Lung microvascular endothelial cell (primary cell): ENCODE results near the gene TANC1. TPM values are rescaled to one million over a fixed set of nuclear protein-coding genes. Genes with fewer than 3 reads are reported as not detected.
"Not testable (repeated sequence)": the region's sequence is repeated elsewhere in the genome, so short reads cannot be mapped to it uniquely, and the experiment has no call there.

Experiments
- DNase-seq, 2 donors: peaks; one replicate each; pipeline versions ENCODE4 v3.0.0 to v3.0.0-alpha.2; 2010; ENCODE audit warnings: low read depth in 2 of 2
- total RNA-seq: library from RNA; depleted of rRNA; stranded (reverse); fragments of >200 nt; gene quantifications from 2 replicates; pipeline ENCODE4 v1.2.1, GENCODE V29; 2014

The TANC1 gene
- total RNA-seq, 1 donor from 2014 or later, result 64.7 TPM

DNA sequence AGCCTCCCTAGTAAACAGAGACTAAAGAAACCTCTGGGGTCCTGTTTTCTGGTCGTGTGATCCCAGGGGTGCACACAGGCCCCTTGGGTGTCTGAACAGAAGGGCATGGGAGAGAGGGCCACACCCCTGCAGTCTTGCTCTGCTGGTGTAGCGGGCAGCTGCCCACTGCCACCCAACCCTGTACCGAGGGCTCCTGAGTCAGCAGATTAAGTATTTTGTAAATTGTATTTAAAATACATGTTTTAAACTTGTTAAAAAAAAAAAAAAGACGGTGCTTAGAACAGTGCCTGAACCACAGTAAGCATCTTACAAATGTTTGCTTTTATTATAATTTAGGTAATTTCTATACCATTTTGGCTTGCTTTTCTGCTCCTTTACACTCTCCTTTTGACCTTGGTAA lies 113.7 kb downstream of the TANC1 start:
- DNase-seq, result no peak

DNA sequence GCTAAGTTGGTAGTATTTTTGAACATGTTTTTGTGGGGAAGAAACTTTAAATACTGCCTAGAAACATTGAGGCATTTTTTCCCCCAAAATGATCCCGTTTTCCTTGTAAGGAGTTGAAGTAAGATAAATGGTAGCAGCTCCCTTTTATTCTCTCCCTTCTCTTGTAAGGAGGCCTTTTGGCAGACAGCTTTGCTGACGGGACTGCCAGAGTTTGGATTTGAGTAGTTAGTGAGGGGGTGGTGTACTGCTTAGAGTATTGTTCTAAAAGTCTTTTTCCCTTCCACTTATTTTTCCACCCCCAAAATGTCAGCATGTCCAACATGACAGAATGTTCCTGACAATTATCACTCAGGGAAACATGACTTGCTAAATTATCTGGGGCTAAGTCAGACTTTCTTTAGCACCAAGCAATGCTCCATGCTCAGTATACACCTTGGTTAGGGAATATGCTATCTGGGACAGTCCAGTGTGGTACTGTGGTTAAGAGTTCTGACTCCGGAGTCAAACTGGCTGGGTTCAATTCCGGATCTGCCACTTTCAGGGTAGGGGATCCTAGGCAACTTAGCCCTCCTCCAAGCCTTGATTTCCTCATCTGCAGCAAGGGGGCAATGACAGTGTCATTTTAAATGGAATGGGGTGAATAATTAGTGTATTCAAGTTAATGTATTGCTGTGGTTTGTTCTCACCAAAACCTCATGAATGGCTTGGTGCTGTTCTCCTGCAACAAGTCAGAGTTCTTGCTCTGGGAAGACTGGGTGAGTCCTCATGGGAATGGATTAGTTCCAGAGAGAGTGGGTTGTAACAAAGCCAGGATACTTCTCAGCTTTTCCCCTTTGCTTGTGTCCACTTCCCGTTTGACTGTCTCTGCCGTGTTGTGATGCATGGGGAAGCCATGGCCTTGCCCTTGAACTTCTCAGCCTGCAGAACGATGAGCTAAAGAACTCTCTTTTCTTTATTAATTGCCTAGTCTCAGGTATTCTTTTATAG lies 116.2 kb downstream of the TANC1 start:
- DNase-seq, result peak; percentile 77 to 81

DNA sequence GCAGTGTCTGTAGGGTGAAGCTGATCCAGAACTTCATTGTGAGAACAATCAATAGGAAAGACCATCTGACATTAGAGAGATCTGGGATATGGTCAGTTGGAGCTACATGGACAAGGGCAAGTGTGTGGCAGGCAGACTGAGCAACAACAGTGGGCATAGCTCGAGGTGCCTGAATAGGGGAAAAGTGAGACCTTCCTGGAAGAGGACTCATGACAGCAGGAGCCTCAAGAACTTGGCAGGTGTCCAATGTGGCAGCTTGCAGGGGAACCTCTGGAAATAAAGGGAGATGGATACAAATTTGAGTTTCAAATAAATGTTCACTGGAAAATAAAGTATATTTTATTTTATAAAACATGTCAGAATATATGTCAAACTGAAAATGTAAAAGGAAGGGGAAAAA lies 117.9 kb downstream of the TANC1 start:
- DNase-seq, result peak in 1 of 2 donors; percentile 49

DNA sequence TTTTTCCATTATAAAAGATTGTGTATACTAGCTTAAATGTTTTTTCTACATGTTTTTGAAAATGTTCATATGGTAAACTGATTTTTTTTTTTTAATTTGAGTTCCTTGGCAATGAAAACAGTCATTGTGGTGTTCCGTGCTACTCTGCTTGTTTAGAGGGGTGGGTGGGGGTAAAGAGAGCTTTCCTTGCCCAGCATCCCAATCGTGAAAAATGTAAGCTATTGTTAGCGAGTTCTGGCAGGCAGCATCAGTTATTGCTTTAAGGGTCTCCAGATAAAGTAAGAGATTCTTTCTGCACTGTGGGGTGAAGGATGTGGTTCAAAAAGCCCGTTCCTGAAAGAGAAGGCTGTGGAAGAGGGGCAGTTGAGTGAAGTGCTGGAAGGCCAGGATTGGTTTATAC lies 118.4 kb downstream of the TANC1 start:
- DNase-seq, result no peak

DNA sequence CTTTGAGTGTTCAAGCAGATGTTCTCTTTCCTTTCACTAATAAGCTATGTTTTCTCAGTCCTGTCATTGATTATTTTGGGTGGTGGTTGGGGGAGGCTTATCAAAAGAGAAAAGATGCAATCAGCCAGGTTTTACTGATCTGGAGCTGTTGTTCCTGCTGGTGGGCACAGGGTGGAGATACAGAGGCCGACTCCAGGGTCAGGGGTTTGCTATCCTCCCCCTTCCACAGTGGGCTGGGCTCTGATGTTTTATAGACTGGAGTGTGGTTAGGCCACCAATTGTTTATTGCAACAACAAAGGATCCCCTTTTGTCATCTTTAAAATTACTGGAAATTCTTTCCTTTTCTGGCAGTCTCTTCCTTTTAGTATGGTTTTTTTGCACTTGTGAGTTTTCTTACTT lies 120.5 kb downstream of the TANC1 start:
- no peak for DNase-seq

DNA sequence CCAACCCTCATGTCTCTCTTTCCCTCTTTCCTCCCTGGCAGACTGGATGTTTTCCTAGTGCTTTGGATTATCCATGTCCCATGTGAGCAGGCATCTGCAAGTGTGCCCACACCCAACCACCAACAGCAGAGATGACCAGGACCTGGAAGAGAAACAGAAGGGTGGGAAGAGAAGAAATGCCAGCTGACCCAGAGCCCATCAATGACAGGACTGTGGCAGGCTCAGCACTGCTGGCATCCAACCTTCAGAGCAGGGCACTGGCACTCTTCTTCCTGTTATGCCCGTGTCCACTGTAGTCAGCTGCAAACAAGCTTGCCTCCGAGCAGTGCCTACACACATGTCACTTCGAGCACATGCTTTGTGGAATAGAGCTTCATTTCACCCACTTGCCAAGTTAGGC lies 121.1 kb downstream of the TANC1 start:
- DNase-seq, result no peak

DNA sequence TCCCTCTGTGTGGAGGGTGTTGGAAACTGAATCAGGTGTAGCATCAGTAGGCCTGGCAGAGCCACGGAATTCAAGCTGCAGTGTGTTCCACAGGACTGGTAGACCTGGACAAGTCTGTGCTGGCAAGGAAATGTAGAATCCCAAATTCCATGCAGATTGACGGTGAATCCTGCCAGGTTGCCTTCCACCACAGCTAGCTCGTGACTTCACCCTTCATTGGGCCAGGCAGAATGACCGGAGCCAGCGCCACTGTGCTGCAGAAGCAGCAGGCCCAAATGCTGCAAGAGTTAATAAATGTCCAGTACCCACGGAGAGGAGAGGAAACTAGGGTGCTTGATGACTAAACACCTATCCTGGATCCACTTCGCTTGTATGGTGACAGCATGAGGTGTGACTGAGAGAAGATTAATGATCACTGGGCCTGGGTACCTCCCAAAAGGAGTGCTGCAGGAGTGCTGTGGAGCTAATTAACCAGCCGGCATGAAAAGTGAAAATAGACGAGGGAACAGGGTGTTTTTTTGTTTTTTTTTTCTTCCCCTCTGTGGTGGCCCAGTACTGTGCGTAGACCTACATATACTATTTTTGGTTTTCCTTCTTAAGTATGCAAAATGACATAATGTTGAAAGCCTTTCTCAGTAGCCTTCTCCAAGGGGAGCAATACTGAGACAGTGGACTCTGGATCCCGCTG lies 122.2 kb downstream of the TANC1 start:
- peak; percentile 53 to 57 for DNase-seq

DNA sequence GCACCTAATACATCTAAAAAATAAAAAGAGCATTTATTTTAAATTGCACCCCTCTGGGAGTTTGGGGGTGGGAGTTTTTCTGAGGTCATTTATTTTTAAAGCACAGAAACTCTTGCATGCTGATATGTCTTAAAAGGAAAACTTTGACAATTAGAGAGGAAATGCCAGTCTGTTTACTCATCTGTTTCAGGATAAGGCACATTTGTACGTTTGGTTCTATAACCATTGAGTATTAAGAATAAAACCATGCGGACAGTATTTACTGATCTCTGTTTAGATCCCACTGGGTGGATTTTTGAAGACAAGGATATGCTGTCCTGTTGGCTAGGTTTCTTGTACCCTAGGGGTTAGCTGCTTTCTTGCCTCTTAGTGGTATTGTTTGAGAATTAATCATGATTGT lies 122.9 kb downstream of the TANC1 start:
- peak in 1 of 2 donors; percentile 88 for DNase-seq

DNA sequence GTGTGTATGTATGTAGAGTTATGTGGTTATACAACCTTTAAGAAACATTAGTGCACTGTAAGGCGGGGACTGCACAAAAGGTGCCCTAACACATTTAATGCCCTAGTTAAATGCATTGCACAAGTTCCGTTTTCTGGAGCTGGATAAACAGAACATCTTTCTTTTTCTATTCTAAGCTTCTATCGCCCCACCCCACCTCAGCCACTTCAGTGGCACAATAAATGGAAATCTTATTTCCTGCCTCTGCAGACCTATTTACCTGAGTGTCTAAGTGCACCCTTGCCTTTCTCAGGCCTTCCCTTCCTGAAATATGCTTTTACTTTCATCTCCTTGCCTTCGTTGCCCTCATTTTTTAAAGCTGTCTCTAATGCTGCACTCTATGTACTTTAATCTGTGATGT lies 123.5 kb downstream of the TANC1 start:
- DNase-seq, result peak; percentile 32 to 39

DNA sequence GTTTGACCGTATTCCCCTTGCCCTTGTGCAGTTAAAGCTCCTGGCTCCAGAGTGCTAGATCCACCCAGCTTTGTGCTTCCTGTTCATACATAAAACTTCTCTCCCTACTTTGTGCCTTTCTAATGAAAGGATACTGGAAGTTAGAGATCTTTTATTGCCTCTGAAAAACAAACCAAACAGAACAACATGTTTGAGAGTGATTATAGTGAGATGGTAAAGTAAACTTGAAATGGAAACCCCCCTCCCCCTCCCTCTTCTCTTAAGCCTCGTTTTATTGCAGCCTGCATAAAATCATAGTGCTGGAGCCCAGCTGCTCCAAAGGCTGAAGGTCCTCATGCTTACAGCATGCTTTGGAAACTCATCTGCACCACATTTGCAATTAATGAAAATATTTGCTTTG lies 125.1 kb downstream of the TANC1 start:
- peak in 1 of 2 donors; percentile 35 for DNase-seq

DNA sequence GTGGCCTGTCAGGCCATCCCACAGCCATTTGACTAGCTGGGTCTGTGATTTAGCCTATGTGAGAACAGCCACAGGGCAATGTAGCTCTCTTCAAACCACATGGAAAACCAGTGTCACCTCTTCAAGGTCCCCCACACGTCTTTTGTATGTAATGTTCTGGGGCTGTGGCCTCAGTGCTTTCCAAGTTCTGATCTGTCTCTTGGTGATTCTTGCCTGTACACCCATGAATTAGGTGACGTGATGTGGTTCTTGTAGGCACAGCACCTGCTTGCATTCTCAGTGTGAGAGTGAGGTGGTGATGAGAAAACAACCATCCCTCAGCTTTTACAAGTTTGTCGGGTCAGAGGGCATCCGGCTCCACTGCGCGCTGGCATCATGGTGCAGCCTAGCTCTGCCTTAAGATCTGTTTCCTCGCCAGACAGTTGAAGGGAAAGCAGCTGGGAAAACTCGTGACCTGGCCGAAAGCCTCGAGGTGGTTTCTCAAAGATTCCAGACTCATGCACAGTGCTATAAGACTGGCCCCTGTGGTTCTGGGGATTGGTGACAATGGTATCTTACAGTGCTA lies 125.8 kb downstream of the TANC1 start:
- peak in 1 of 2 donors; percentile 85 for DNase-seq

DNA sequence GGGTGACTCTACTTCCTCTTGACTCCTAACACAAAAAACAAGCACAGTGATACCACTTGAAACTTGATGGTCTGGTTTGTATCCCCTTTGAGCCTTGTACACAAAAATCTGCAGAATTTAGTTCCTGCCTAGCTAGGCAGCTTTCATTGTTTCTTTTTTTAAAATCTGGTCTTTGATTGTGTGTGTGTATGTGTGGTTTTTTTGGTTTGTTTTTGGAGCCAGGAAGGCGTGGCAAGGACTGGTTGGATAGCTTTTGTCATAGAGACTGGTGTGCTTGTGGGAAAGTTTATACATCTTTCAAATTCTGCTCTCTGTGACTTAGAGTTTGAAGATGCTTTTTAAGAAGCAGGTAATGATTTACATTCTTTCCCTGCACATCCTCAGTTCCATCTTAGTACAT lies 127.4 kb downstream of the TANC1 start:
- no peak for DNase-seq

DNA sequence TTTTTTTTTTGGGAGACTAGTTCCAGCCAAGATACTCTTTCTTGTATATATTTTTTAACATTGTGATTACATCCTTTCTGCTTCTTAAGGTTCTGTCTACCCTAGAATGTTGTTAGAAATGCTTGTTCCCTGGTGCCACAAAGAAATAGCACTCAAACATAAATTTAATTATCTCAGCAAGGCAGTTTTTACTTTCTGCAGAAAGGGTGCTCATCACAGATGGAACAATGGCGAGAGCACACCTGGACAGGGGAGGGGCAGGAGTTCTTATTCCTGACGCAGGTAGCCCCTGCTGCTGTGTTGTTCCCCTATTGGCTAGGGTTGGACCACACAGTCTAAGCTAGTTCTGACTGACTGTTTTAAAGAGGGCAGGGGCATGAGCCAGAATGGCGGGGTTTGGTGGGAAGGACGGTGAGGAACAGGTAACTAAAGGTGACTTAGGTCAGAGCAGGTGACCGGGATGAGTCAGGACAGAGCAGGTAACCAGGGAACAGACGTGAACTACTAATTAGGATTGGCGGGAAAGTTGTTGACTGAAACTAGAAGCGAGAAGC lies 127.9 kb downstream of the TANC1 start:
- not testable (repeated sequence) for DNase-seq

DNA sequence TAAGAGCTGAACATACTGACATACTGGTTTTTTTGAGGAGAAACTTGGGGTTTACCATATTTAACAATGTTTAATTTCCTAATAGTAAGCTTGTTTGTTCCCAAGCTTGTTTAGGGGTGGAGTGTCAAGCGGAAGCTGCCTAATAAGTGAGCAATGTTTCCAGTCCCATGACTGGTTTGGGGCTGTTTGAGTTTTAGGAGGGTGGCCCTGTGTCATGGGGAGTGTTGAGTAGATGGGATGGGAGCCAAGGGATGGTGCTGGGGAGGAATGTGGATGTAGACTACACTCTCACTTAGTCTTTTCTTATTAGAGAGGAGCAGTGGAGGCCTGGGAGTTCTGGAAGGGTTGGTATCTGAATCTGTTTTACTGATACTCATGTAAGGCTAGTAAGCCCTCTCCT lies 128.5 kb downstream of the TANC1 start:
- DNase-seq, result peak; percentile 53 to 63

DNA sequence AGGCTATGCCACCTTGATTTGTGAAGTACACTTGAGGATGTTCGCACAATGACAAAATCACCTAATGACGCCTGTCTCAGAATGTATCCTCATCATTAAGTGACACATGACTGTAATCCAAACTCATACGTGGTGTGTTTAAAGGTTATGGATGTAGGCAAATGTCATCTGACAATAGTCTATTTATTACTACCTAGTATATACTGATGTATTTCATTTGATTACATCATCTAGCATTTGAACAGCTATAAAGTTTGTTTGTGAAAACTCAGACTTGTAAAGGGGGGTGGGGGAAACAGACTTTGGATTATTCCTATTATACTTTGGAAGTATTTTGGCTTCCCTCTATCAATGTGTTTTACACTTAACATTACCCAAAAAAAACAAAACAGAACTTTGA lies 129.9 kb downstream of the TANC1 start:
- peak in 1 of 2 donors; percentile 55 for DNase-seq

DNA sequence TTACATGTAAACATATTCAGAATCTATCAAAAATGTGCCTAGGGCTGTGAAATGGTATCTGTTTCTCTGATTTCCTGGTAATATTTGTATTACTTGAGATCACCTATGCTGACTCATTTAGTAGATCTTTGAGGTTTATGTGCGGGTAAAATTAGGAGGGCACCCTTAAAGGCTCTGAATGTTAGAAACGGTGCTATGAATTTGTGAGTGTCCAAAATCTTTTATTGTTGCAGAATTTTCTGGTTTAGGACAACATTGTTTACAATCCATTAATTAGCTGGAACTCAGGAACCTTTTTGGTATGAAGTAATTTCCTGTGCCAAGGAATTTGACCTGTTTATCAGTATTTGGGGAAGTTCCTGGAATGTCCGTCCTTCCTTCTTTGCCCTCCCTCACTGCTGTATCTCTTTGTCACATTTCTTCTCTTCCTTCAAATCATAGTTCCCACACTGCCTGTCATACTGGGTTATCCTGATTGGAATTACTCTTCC lies 130.5 kb downstream of the TANC1 start:
- DNase-seq, result peak; percentile 78 to 93

DNA sequence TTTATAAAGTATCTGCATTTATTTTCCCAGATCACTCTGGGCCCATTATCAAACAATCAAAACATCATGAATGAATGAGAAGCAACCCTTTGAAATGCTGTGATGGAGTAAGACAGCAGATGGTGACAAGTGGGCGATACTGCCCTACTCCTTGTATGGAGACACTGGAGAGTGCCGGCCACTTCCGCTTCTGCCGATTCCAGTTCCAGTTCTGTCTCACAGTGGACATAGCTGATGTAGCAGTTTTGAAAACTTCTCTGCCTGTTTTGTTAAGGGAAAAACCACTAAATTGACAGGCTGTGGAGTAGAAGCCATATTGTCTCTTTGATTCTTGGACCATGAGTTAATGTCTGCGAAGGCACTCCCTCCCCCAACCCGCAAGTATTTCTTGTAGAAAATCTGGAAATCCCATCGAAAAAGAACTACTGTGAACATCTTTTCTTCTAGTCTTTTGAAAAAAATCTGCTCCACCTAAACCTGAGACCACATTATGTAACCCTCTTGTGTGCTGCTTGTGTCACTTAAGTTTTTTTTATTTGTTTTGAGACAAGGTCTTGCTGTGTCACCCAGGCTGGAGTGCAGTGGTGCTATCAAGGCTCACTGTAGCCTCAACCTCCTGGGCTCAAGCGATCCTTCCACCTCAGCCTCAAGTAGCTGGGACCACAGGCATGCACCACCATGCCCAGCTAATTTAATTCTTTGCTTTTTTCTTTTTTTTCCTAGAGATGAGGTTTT lies 133.5 kb downstream of the TANC1 start:
- no peak for DNase-seq

DNA sequence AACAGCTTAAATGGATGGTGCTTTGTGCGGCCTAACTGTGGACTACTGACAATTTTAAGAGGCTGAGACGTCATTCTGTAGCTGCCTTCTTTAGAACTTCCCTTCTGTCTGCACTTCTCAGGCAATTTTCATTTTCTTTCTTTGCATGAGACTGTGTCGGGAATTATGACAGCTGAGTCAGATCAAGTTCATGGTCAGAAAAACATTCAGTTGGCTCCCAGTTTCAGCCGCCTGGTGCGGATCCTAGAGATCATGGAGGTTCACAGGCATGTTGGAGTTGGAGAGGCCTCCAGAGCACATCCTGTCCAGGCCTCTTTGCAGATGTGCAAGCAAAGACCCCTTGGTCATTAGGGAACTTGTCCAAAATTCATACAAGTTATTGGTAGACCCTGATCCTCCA lies 135.0 kb downstream of the TANC1 start:
- DNase-seq, result no peak

DNA sequence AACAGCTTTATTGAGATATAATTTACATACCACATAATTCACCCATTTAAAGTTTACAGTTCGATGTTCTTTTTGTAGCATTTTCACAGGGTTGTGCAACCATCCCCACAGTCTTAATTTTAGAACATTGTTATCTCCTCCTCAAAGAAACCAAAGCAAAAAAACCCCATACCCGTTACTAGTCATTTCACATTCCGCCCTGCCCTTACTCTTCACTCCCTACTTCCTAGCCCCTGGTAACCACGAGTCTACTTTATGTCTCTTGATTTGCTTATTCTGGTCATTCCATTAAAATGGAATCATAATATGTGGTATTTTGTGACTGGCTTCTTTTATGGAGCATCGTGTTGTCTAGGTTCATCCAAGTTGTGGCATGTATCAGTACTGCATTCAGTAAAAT lies 137.7 kb downstream of the TANC1 start:
- no peak for DNase-seq

DNA sequence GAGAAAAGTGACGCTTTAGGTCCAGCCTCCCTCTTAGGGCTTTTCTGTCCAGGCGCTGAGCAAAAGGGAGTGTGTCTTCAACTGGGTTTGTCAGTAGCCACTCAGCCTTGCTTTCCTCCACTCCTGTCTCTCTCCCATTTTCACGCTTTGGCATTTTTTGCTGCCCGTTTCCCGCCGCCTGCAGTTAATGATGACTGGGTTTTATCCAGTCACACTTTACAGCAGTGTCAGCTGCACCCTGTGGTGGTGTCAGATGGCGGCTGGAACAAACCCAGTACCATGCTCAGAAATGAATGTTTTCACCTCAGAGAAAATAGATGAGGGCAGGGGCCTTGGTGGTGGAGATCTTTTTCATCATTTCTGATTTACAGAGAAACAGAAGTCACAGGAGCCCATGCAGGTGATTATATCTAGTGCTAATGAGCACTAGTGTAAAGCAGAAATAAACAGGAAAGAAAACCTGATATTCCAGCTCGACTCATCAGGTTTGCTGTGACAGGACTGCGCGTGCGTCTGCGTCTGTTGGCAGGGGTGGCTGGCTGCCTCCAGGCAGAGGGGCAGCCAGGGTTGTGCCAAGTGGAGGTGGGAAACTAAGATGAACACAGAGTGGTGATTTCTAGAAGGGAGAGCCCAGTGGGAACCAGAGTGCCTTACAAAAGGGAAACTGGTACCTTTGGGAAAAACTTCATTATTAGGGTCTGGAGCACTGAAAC lies 139.9 kb downstream of the TANC1 start:
- no peak for DNase-seq

DNA sequence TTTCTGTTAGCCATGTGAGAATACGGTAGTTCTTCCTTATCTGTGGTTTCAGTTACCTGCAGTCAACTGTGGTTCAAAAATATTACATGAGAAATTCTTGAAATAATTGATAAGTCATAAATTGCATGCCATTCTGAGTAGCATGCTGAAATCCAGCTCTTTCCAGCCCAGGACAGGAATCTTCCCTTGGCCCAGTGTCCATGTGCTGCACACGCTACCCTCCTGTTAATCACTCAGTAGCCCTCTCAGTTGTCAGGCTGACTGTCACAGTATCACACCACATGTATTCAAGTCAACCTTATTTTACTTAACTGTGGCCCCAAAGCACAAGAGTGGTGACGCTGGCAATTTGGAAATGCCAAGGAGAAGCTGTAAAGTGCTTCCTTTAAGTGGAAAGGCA lies 141.1 kb downstream of the TANC1 start:
- no peak for DNase-seq
